ENCODE measurements around the gene ACHE.
"Not testable (repeated sequence)": the region's sequence is repeated elsewhere in the genome, so short reads cannot be mapped to it uniquely, and the experiment has no call there.

The ACHE gene

DNA sequence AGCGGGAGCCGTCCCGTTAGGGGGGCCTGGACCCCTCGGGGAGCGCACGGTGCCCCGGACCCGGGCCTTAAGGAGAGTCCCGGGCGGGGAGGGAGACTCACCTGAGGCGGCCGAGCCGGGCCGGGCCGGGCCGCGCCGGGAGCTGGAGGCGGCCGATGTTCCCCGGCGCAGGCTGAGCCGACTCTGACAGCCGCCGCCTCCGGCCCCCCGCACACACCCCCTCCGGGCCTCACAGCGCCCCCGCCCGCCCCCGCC is at the start of gene ACHE:
Gene ACHE (minus strand): TSS at position 188 of the 255 bp plus-strand sequence. CDS start 1,656 bp downstream, outside the sequence.
- no peak for DNase-seq

- no peak for DNase-seq
These were observed 48.5 kb upstream of the ACHE start for GRCh38 chr7:100944138-100944537.

GRCh38 chr7:100943693-100944092 is 48.0 kb upstream of the ACHE start:
- no peak for DNase-seq

- no peak for DNase-seq
These were observed 46.5 kb upstream of the ACHE start for GRCh38 chr7:100942045-100942774.

DNA sequence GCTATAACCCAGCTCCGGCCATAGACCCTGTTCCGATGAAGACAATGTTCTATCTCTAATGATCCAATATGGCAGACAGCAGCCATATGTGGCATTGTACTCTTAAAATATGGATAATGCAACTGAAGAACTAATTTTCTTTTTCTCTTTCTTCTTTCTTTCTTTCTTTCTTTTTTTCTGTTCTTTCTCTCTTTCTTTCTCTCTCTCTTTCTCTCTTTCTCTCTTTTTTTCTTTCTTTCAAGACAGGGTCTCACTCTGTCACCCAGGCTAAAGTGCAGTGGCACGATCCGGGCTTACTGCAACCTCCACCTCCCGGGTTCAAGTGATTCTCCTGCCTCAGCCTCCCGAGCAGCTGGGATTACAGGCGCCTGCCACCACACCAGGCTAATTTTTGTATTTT is 40.5 kb upstream of the ACHE start:
- not testable (repeated sequence) for DNase-seq

DNA sequence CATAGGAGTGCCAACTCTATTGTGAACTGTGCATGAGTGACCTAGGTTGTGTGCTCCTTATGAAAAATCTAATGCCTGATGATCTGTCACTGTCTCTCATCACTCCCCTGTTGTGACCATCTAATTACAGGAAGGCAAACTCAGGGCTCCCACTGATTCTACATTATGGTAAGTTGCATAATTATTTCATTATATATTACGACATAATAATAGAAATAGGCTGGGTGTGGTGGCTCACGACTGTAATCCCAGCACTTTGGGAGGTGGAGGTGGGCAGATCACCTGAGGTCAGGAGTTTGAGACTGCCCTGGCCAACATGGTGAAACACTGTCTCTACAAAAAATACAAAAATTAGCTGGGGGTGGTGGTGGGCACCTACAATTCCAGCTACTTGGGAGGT is 39.7 kb upstream of the ACHE start:
- not testable (repeated sequence) for DNase-seq

- no peak for DNase-seq
These were observed 38.0 kb upstream of the ACHE start for GRCh38 chr7:100933734-100934133.

DNA sequence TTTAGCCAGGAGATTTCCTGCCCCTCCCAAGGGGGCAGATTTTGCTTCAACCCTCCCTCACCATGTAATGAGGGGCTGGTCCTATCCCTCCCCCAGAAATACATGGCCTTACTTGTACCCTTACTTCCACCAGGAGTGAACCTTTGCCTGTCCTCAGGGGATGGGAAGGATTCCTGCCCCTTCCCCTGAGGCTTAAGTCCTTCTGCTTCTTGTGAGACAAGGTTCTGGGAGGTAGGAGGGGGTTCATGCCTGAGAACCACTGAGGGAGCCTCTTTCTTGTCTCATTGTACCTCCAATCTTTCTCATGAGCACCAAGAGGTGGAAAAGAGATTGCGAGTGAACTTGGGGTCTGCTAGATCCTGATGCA is 34.1 kb upstream of the ACHE start:
- no peak for DNase-seq

DNA sequence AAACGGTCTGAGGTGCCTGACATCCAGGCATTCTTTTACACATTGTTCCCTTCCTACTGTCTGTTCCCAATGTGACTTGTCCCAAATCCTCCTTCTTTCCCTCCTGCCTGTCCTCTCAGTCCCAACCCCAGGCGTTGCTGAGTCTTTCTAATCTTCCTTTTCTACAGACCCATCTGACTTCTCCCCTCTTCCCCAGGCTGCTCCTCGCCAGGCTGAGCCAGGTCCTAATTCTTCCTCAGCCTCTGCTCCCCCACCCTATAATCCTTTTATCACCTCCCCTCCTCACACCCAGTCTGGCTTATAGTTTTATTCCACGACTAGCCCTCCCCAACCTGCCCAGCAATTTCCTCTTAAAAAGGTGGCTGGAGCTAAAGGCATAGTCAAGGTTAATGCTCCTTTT is 27.9 kb upstream of the ACHE start:
- DNase-seq: not testable (repeated sequence)

GRCh38 chr7:100921039-100921438 is 25.4 kb upstream of the ACHE start:
- DNase-seq: no peak

GRCh38 chr7:100919779-100920437 is 24.2 kb upstream of the ACHE start:
- DNase-seq: not testable (repeated sequence)

GRCh38 chr7:100919335-100919734 is 23.6 kb upstream of the ACHE start:
- not testable (repeated sequence) for DNase-seq

DNA sequence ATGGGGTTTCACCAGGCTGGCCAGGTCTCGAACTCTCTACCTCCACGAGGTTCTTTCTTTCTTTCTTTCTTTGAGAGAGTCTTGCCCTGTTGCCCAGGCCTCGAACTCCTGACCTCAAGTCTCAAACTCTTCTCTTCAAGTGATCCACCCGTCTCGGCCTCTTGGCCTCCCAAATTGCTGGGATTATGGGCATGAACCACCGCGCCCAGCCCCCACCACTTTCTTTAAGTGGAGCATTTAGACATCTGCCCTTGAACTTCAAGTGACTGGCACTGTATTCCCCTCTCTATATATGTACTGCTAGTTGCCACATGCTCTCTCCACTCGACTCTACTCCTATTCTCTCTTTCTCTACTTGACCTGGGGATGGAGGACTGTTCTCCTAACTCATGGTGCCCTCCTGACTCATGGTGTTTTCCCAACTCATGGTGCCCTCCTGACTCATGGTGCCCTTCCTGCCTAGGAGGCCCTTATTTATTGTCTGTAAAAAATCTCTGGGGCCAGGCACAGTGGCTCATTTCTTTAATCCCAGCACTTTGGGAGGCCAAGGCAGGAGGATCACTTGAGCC is 19.3 kb upstream of the ACHE start:
- DNase-seq: no peak

- DNase-seq: no peak
These were observed 18.7 kb upstream of the ACHE start for GRCh38 chr7:100914208-100914878.

DNA sequence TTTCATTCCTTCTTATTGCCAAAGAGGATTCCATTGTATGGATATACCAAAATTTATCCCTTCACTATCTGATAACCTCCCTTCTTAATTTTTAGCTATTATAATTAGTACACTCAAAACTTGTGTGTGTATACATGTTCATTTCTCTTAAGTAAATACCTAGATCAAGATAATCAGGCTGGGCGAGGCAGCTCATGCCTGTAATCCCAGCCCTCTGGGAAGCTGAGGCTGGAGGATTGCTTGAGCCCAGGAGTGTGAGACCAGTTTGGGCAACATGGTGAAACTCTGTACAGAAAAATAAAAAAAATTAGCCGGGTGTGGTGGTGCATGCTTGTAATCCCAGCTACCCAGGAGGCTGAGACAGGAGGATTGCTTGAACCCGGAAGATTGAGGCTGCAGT is 15.8 kb upstream of the ACHE start:
- DNase-seq: no peak

DNA sequence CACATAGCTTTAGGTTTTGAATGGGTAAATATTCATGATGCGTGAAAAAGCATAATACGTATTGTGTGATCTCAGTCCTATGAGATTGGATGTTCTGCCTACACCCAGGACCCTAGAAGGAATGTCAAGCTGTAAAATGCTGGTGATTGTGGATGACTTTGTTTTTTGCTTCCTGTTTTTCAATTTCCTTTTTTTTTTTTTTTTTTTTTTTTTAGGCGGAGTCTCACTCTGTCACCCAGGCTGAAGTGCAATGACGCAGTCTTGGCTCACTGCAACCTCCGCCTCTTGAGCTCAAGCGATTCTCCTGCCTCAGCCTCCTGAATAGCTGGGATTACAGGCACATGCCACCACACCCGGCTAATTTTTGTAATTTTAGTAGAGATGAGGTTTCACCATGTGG is 14.8 kb upstream of the ACHE start:
- DNase-seq: not testable (repeated sequence)

GRCh38 chr7:100908512-100908911 is 12.8 kb upstream of the ACHE start:
- DNase-seq: no peak

DNA sequence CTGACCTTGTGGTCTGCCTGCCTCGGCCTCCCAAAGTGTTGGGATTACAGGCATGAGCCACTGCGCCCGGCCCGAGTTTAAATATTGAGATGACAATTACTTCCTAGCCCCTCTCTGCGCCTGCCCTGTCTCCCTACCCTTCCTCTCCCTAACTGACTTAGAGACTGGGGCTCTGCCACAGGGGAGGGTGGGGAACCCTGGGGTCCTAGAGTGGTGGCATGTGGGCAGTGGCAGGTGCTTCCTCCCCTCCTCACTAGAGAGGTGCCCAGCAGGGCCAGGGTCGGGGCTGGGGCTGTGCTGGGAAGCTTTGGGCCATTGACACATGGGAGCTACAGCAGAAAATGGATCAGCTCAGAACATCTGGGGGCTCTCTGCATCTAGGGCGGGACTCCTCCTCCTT is 7.0 kb upstream of the ACHE start:
- no peak for DNase-seq

- no peak for DNase-seq
These were observed 6.2 kb upstream of the ACHE start for GRCh38 chr7:100901921-100902332.

GRCh38 chr7:100900978-100901377 is 5.3 kb upstream of the ACHE start:
- DNase-seq: no peak

DNA sequence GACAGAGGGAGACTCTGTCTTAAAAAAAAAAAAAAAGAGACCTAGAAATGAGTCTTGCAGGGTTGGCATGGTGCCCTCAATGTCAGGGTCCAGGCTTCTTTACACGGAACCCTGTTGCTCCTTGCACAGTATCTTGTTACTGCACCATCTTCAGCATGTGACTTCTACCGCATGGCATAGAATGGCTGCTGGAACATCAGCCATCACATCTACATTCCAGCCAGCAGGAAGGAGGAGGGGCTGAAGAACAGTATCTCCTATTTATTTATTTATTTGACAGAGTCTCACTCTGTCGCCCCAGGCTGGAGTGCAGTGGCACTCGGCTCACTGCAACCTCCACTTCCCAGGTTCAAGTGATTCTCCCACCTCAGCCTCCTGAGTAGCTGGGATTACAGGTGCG is 3.7 kb upstream of the ACHE start:
- DNase-seq: no peak

GRCh38 chr7:100897772-100898454 is 2.2 kb upstream of the ACHE start:
- no peak for DNase-seq

Data from SIG-M5 (cell line).